NCI-H526 (cell line): Measurements from ENCODE around the gene TEDC1.

ENCODE experiments used
- DNase-seq, 2 experiments: peaks; one replicate each; lab custom pipeline; 2025; lab: John Stamatoyannopoulos, UW

Gene TEDC1, protein sequence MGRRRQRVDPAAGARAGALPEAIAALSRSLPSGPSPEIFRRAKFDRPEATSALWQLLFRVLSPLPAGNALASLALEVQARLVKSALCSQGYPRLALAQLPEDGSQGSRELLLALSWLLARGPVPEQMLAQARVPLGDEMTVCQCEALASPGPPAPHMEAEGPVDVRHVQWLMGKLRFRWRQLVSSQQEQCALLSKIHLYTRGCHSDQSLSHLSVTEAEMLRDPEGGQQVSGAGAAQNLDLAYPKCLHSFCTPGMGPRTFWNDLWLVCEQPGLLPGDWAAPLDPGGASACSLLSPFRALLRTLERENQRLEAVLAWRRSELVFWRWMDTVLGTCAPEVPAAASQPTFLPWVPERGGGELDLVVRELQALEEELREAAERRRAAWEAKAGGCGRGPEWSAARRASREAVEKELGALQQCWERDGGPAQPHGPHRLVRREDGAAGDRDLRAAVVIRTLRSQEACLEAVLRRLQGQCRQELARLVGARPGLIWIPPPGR

DNA sequence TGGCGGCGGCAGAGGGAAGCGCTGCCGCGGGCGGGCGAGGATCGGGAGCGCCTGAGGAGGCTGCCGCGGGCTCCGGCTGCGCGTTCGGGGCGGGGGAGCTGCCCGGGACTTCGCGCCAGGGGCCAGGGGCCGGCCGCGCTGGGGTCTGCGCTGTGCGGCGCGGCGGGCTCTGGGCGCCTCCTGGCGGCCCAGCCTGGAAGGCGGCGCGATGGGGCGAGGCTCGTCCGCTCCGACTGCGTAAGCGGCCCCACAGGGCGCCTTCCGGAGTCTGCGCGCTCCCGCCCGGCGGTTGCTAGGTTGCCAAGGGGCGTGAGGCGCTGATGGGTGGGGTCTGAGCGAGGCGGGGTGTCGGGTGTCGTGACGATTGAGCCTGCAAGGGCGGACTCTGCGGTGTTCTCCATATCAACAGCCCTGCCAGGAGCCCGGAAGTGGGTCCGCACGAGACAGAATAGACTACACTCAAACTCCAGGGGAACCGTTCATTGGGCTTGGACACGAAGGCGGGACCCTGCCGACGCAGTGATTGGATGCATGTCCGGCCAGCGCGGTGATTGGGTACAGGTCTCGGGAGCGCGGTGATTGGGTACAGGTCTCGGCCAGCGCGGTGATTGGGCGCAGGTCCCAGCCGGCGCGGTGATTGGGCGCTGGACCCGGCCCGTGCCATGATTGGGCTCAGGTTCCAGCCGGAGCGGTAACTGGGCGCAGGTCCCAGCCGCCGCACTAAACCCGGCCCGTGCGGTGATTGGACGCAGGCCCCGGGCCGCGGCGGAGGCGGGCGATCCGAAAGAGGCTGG, at the start of gene TEDC1:
TEDC1 (plus strand) TSS at position 675 of the 794 bp plus-strand sequence. CDS start 130 bp downstream, outside the sequence.
- peak; percentile 100 for DNase-seq

DNA sequence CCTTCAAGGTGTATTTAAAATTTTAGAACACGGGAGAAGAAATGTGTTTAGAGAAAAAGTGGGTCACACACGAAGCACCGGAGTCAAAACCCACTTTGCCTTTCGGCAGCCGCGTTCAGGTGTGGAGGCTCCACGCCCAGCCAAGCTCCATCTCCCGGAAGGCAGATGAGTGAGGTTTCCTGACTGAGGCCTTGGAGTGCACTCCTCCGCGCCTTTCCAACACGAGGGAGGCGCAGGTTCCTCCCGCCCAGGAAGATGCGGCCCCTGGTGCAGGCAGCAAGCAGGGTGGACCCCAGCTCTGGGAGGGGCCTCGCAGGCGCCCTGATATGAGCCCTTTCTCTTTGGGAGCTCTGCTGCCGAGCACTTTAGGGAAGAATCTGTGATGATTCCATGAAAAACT, 48.9 kb upstream of the TEDC1 start:
- no peak for DNase-seq

GRCh38 chr14:105442834-105443233, 48.2 kb upstream of the TEDC1 start:
- no peak for DNase-seq

DNA sequence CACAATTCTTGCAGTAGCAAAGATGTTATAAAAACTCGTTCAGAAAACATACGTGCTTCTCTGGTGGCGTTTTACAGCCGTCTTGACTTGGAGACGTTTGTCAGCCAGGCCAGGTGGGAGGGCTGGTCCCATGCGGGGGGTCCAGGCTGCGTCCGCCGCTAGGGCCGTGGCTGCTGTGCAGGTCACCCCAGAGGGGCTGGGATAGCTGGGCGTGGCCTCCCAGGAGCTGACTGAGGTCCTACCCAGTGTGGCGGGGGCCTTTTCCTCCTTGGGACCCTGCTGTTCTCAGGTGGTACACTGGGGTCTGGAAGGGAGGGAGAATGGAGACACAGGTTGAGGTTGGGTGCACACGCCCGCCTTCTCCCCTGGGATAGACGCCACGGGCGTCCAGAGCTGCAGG, 46.2 kb upstream of the TEDC1 start:
- DNase-seq, result no peak

GRCh38 chr14:105445290-105445689, 45.8 kb upstream of the TEDC1 start:
- no peak for DNase-seq

DNA sequence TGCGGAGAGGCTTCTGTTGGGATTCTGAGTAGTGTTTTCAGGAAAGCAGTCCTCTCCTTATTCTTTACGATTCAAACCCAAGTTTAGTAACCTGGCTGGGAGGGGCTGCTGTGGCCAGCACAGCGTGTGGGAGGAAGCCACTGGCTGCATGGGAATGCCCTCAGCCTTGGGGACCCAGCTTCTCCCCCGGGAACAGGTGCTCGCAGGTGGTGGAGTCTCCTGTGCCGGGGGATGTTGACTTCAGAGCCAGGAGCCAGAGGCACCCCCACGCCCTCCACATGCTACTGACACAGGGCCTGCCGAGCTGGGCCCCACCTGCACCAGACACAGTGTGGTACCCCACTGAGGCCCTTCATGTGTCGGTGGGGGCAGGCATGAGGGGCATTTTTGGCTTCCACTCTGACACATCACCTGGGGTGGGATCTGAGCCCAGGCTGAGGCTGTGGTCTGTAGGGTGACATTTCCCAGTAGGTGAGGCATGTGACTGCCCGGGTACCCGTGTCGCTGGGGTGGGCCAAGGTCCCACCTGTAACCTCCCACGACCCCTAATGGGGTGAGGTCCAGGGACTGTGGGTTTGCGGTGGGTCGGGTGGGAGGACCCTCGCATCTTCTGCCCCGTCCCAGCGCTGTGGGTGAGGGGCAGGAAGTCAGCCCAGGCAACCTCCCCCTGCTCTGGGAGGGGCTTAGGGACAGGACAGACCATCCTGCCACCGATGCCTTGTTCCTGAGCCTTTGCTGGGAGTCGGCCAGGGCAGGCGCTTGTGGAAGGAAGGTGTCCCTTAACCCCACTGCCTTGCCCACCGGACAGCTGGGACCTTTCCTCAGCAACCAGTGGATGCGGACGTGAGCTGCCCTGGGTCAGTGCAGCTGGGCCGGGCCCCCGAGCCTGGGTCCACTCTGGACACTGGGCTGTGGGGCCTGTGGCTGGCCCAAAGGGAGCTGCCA, 44.9 kb upstream of the TEDC1 start:
- no peak for DNase-seq

GRCh38 chr14:105446971-105447370, 44.1 kb upstream of the TEDC1 start:
- no peak for DNase-seq

DNA sequence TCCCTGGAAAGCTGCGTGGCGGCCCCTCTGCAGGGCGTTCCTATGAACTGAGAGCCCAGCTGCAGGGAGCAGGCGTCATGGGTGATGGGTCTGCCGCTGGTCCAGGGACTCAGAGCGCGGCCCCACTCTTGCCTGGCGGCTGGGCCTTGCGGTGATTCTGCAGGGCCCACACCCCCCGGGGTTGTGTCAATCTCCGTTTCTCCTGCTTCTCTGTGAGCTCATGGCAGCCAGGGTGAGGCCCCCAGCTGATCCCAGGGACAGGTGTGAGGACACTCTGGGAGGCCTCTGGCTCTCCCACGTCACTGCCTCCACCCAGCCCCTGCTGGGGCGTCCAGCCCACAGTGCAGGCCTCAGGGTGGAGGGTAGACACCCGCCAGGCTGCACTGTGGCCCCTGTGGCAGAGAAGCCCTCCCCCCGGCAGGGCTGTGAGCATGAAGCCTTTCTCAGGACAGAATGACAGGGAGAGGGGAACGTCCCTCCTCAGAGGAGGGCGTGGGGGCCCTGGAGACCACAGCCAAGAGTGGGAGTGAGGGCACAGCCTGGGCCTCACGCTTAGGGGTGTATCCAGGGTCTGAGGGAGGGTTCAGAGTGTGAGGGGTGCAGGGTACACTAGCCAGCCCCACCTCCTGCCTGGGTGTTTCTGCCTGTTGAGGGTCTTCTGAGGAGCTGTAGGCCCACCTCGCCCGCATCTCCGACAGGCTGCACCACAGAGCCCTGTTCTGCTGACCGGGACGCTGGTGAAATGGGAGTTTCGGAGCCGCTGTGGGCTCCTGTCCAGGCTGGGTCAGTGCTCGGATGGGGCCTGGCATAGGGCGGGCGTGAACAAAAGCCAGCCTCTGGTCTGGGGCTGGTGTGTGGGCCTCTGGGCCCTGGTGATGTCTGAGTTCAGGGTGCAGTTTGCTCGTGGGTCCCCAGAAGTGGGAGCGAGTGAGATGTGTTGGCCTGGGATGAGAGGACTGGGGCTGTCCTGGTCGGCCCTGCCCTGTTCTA, 43.1 kb upstream of the TEDC1 start:
- DNase-seq, result no peak

DNA sequence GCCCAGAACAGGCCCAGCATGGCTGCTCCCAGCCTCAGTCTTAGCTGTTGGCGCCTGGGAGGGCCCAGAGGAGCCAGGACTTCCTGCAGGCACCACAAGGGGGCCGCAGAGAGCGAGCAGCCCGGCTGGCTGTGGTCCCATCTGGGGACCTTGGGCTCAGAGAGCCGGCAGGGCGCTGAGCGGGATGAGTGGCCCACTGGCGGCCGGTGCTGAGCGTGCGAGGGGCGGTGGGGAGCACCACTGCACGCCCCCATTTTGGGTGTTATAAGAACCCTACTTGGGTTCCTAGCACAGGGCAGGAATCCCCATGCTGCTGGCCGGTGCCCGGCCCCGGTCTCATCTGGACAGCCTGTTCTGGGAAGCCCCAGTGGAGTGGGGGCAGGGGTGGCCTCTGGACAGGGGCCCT, 42.3 kb upstream of the TEDC1 start:
- DNase-seq, result peak; percentile 22 to 73

GRCh38 chr14:105449276-105450122, 41.5 kb upstream of the TEDC1 start:
- no peak for DNase-seq

GRCh38 chr14:105450123-105450505, 40.9 kb upstream of the TEDC1 start:
- no peak for DNase-seq

GRCh38 chr14:105450864-105451720, 40.0 kb upstream of the TEDC1 start:
- no peak for DNase-seq

GRCh38 chr14:105452963-105453362, 38.1 kb upstream of the TEDC1 start:
- DNase-seq, result no peak

DNA sequence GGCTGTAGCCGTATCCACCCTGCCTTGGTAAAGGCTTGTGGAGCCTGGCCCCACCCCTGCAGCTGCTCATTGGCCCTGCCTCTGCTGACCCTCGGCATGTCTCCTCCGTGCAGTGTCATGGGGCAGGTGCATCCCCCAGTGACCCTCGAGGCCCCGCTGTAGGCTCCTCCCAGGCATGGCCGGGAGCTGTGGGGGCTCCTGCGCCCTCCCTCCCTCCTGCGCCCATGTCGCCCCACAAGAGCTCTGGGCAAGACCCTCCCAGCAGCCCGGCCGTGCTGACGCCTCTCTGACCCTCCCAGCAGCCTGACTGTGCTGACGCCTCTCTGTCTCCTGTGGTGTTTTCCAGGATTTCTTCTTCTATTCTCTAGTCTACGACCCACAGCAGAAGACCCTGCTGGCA, 37.2 kb upstream of the TEDC1 start:
- DNase-seq, result no peak

DNA sequence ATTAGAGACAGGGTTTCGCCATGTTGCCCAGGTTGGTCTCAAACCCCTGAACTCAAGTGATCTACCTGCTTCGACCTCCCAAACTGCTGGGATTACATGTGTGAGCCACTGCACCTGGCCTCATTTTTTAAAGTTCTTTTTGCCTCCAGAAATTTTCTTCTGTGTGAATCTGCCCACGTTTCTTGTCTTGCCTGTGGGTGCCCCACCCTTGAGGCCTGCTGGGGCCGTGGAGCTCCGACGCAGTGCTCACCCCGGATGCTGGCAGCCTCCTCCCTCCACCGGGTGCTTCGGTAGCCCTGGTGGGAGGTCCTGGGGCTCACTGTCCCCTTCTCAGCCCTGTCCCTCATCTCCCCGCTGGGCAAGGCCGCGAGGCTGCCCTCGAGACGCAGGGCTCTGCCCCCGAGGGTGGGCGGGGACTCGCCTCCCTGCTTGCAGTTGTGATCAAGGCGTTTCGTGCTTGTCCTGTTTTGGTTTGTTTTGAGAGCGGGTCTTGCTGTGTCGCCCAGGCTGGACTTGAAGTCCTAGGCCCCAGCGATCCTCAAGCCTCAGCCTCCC, 35.9 kb upstream of the TEDC1 start:
- no peak for DNase-seq

DNA sequence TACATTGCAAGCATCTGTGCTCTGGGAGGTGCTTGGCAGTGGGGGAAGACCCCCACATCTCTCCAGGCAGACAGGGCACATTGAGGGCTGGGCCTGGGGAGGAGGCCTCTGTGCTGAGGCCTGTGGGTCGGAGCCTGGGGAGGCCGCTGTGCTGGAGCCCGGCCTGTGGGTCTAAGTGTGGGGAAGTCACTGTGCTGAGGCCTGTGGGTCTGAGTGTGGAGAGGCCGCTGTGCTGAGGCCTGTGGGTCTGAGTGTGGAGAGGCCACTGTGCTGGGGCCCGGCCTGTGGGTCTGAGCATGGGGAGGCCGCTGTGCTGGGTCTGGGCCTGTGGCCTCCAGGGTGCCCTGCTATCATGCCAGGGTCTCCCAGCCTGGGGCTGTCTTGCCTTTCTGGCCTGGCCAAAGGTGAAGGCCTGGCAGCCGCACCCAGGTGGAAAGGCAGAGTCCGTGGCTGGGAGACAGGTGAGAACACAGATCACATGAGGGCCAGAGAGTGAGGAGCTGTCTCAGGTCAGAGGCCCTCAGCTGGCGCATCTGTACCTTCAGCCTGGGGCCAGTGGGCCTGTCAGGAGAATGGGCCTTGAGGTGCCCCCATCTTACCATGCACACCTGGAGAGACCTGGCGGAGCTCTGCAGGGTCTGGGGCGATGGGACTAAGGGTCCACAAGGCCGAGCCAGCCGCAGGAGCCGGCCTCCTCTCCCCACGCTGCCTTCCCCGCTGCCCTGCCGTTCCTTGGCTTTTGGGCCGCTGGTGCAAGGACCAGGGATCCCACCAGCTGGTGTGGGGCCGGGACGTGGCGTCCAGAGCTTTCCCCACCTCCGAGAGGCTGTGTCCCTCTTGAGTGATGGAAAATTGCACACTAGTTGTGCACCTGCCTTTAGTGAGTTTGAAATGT, 35.0 kb upstream of the TEDC1 start:
- DNase-seq, result no peak
